A673 (cell line): Measurements from ENCODE around the gene A4GALT. TPM values are rescaled to one million over a fixed set of nuclear protein-coding genes. Genes with fewer than 3 reads are reported as not detected.
"Not testable (repeated sequence)": the region's sequence is repeated elsewhere in the genome, so short reads cannot be mapped to it uniquely, and the experiment has no call there.

Experiments used
- BruUV-seq: library from RNA; stranded (reverse); fragments of 400-500 nt; replicated peaks from 2 replicates; lab custom pipeline; 2021; lab: Mats Ljungman, UMichigan
- CTCF ChIA-PET: fragments of 300-600 bp; sonication (Branson Sonifier 250); formaldehyde crosslinking; loops from one replicate; lab custom pipeline; 2022; ENCODE audit warnings: antibody characterized with exemption; lab: Charles Lee
- POLR2A ChIA-PET: fragments of 300-600 bp; sonication (Branson Sonifier 250); formaldehyde crosslinking; loops from one replicate; lab custom pipeline; 2022; ENCODE audit warnings: antibody characterized with exemption; ENCODE audit not compliant: low non-redundant PET; lab: Charles Lee
- DNase-seq: peaks from one replicate; pipeline ENCODE4 v3.0.0-alpha.2; 2015; ENCODE audit warnings: low spot score
- H3K27ac ChIP-seq: fragments of 200-600 bp; sonication (generic); 2 replicates; pipeline ENCODE4 v1.5.1; 2016; ENCODE audit warnings: mixed run types, low read depth, mild to moderate bottlenecking, mixed read lengths, antibody characterized with exemption, low read length; ENCODE audit not compliant: poor library complexity, severe bottlenecking
- H3K27me3 ChIP-seq: fragments of 200-600 bp; sonication (generic); replicated peaks from 2 replicates; pipeline ENCODE4 v1.6.1; 2017; ENCODE audit warnings: mixed run types, low read depth, mild to moderate bottlenecking, mixed read lengths, antibody characterized with exemption, low read length; ENCODE audit not compliant: insufficient read depth, poor library complexity
- H3K36me3 ChIP-seq: fragments of 200-600 bp; sonication (generic); 2 replicates; pipeline ENCODE4 v1.6.1; 2016; ENCODE audit warnings: mixed run types, mild to moderate bottlenecking, mixed read lengths, antibody characterized with exemption, low read length; ENCODE audit not compliant: insufficient read depth, poor library complexity, severe bottlenecking
- H3K4me1 ChIP-seq: fragments of 200-600 bp; sonication (generic); 2 replicates; pipeline ENCODE4 v1.6.1; 2017; ENCODE audit warnings: mixed run types, mild to moderate bottlenecking, mixed read lengths, antibody characterized with exemption, low read length; ENCODE audit not compliant: insufficient read depth, poor library complexity, severe bottlenecking
- H3K4me3 ChIP-seq: fragments of 200-600 bp; sonication (generic); 2 replicates; pipeline ENCODE4 v1.5.1; 2016; ENCODE audit warnings: low read depth, mixed run types, mild to moderate bottlenecking, mixed read lengths, low read length; ENCODE audit not compliant: poor library complexity, severe bottlenecking
- H3K9me3 ChIP-seq: fragments of 200-600 bp; sonication (generic); 2 replicates; pipeline ENCODE4 v1.6.1; 2016; ENCODE audit warnings: mixed run types, low read depth, mild to moderate bottlenecking, mixed read lengths, antibody characterized with exemption, low read length; ENCODE audit not compliant: poor library complexity, severe bottlenecking
- CTCF ChIP-seq: fragments of 300-800, 200-600 bp; sonication (generic); conservative IDR thresholded peaks from 2 replicates; pipeline ENCODE4 v1.5.1; 2017; ENCODE audit warnings: low read depth, mild to moderate bottlenecking, antibody characterized with exemption, low read length, moderate library complexity, mixed read lengths
- EZH2 ChIP-seq: fragments of 200-600 bp; sonication (generic); IDR thresholded peaks from 2 replicates; pipeline ENCODE4 v1.6.1; 2017; ENCODE audit warnings: borderline replicate concordance, low read depth, mild to moderate bottlenecking, mixed read lengths, antibody characterized with exemption, low read length; ENCODE audit not compliant: poor library complexity, severe bottlenecking
- intact Hi-C: fragments of 100-400 bp; cut with micrococcal nuclease; formaldehyde crosslinking; loops from one replicate; pipeline ENCODE4 v1.10.0; 2022; ENCODE audit not compliant: unreplicated experiment
- total RNA-seq: library from RNA; stranded (reverse); gene quantifications from 2 replicates; pipeline ENCODE4 v1.2.3, GENCODE V29; 2021

A4GALT gene
- total RNA-seq, 1 experiment from 2014 or later: 21.9 TPM

GRCh38 chr22:42754658-42755057 is 34.0 kb upstream of the A4GALT start:
- intact Hi-C loops: no loop called here
- Histone ChIP-seq H3K27me3 (no peaks in the 10 kb centered on the region), H3K27ac (no peak overlapping the region), H3K4me1 (no peaks in the 10 kb centered on the region), H3K4me3 (no peak overlapping the region), H3K9me3 (no peaks in the 10 kb centered on the region), H3K36me3 (no peaks in the 10 kb centered on the region)
- DNase-seq: no peak
- TF ChIP-seq CTCF (no peak), EZH2 (no peak)
- ChIA-PET POLR2A (no interaction called here), CTCF (no interaction called here)
- no TSS peak for BruUV-seq

- no peak overlapping the region for H3K4me3 ChIP-seq
- CTCF ChIA-PET: no interaction called here
- DNase-seq: no peak
- POLR2A ChIA-PET: no interaction called here
- no peak overlapping the region for H3K27ac ChIP-seq
- TF ChIP-seq EZH2 (no peak), CTCF (no peak)
- intact Hi-C loops: no loop called here
- peaks cover 5% of the 10 kb centered on the region for H3K4me1 ChIP-seq
- H3K36me3 ChIP-seq: no peaks in the 10 kb centered on the region
- H3K9me3 ChIP-seq: no peaks in the 10 kb centered on the region
- no peaks in the 10 kb centered on the region for H3K27me3 ChIP-seq
- no TSS peak for BruUV-seq
Observed at GRCh38 chr22:42752912-42753311, 32.2 kb upstream of the A4GALT start.

GRCh38 chr22:42752230-42752746 is 31.6 kb upstream of the A4GALT start:
- intact Hi-C loops: no loop called here
- no TSS peak for BruUV-seq
- DNase-seq: no peak
- Histone ChIP-seq H3K27me3 (no peaks in the 10 kb centered on the region), H3K4me1 (peaks cover 5% of the 10 kb centered on the region), H3K4me3 (no peak overlapping the region), H3K27ac (no peak overlapping the region), H3K36me3 (no peaks in the 10 kb centered on the region), H3K9me3 (no peaks in the 10 kb centered on the region)
- CTCF ChIA-PET: interaction anchor here (0.6 kb wide), 1 partner anchor 26 kb away, joined by 4 read pairs; no protein-coding TSS in a partner anchor
- no peak for TF ChIP-seq EZH2
- no peak for TF ChIP-seq CTCF
- POLR2A ChIA-PET: no interaction called here

GRCh38 chr22:42750421-42750820 is 29.8 kb upstream of the A4GALT start:
- H3K4me1 ChIP-seq, intact Hi-C loops, POLR2A ChIA-PET, BruUV-seq, H3K27me3 ChIP-seq, DNase-seq, H3K27ac ChIP-seq, H3K9me3 ChIP-seq, H3K36me3 ChIP-seq, CTCF ChIA-PET, H3K4me3 ChIP-seq: not testable (repeated sequence)
